Loucy (cell line): ENCODE results near the gene NET1.

Source experiments
- H2AFZ ChIP-seq: fragments of 200-600 bp; sonication (generic); 2 replicates; pipeline ENCODE4 v1.6.0; 2016; ENCODE audit warnings: antibody characterized with exemption, mild to moderate bottlenecking, low read length, moderate library complexity
- H3F3A ChIP-seq: fragments of 200-600 bp; 2 replicates; pipeline ENCODE4 v1.6.0; 2016; ENCODE audit warnings: antibody characterized with exemption, low read depth, mild to moderate bottlenecking
- H3K27me3 ChIP-seq: fragments of 200-600 bp; sonication (generic); 2 replicates; pipeline ENCODE4 v1.6.1; 2014; ENCODE audit warnings: low read length, mild to moderate bottlenecking; ENCODE audit not compliant: insufficient read depth, poor library complexity, severe bottlenecking
- H3K36me3 ChIP-seq: fragments of 200-600 bp; sonication (generic); 2 replicates; pipeline ENCODE4 v1.6.1; 2016; ENCODE audit warnings: low read length; ENCODE audit not compliant: insufficient read depth
- H3K4me1 ChIP-seq: fragments of 200-600 bp; sonication (generic); 2 replicates; pipeline ENCODE4 v1.5.1; 2014; ENCODE audit warnings: low read length, mild to moderate bottlenecking; ENCODE audit not compliant: insufficient read depth, poor library complexity, severe bottlenecking
- H3K4me2 ChIP-seq: fragments of 200-600 bp; sonication (generic); 2 replicates; pipeline ENCODE4 v1.6.0; 2014; ENCODE audit warnings: antibody characterized with exemption, low read length, low read depth, mild to moderate bottlenecking; ENCODE audit not compliant: poor library complexity, severe bottlenecking
- H3K4me3 ChIP-seq: fragments of 200-600 bp; sonication (generic); 2 replicates; pipeline ENCODE4 v1.5.1; 2014; ENCODE audit warnings: low read length, mild to moderate bottlenecking, mixed read lengths; ENCODE audit not compliant: poor library complexity, severe bottlenecking
- H3K79me2 ChIP-seq: fragments of 200-600 bp; sonication (generic); 2 replicates; pipeline ENCODE4 v1.6.1; 2014; ENCODE audit warnings: low read length; ENCODE audit not compliant: insufficient read depth
- H3K9ac ChIP-seq: fragments of 200-600 bp; sonication (generic); 2 replicates; pipeline ENCODE4 v1.6.0; 2014; ENCODE audit warnings: mild to moderate bottlenecking, low read depth, low read length, moderate library complexity; ENCODE audit not compliant: poor library complexity, severe bottlenecking
- H3K9me2 ChIP-seq: fragments of 200-600 bp; sonication (generic); replicated peaks from 2 replicates; pipeline ENCODE4 v1.6.1; 2016; ENCODE audit warnings: low read depth, low read length, mixed read lengths
- H3K9me3 ChIP-seq: fragments of 200-600 bp; sonication (generic); 2 replicates; pipeline ENCODE4 v1.6.1; 2014; ENCODE audit warnings: mild to moderate bottlenecking, antibody characterized with exemption, low read length, low read depth; ENCODE audit not compliant: insufficient read depth
- H4K20me1 ChIP-seq: fragments of 200-600 bp; sonication (generic); 2 replicates; pipeline ENCODE4 v1.6.0; 2014; ENCODE audit warnings: antibody characterized with exemption, low read length, mild to moderate bottlenecking; ENCODE audit not compliant: insufficient read depth, poor library complexity, severe bottlenecking
- CTCF ChIP-seq: fragments of 200-600 bp; sonication (generic); conservative IDR thresholded peaks from 2 replicates; pipeline ENCODE4 v1.5.1; 2014; ENCODE audit warnings: mild to moderate bottlenecking, antibody characterized with exemption, low read length
- EZH2phosphoT487 ChIP-seq: fragments of 200-600 bp; IDR thresholded peaks from 2 replicates; pipeline ENCODE4 v1.6.1; 2018; ENCODE audit warnings: antibody characterized with exemption, mild to moderate bottlenecking, moderate library complexity, borderline replicate concordance

NET1 gene

GRCh38 chr10:5476918-5477525 is 64.7 kb downstream of the NET1 start:
- TF ChIP-seq CTCF (no peak), EZH2phosphoT487 (no peak)
- H3K79me2 ChIP-seq: no peaks in the 10 kb centered on the region
- no peak overlapping the region for H3K4me2 ChIP-seq
- no peak overlapping the region for H2AFZ ChIP-seq
- no peaks in the 10 kb centered on the region for H3K27me3 ChIP-seq
- H3K4me1 ChIP-seq: peaks cover 5% of the 10 kb centered on the region
- no peaks in the 10 kb centered on the region for H4K20me1 ChIP-seq
- no peaks in the 10 kb centered on the region for H3K36me3 ChIP-seq
- no peaks in the 10 kb centered on the region for H3F3A ChIP-seq
- H3K9ac ChIP-seq: no peak overlapping the region
- H3K9me3 ChIP-seq: no peaks in the 10 kb centered on the region
- no peaks in the 10 kb centered on the region for H3K9me2 ChIP-seq
- no peak overlapping the region for H3K4me3 ChIP-seq

GRCh38 chr10:5477948-5478693 is 65.8 kb downstream of the NET1 start:
- H3K9me3 ChIP-seq: no peaks in the 10 kb centered on the region
- no peak overlapping the region for H3K9ac ChIP-seq
- no peak overlapping the region for H2AFZ ChIP-seq
- no peaks in the 10 kb centered on the region for H3K9me2 ChIP-seq
- no peaks in the 10 kb centered on the region for H3F3A ChIP-seq
- H3K36me3 ChIP-seq: no peaks in the 10 kb centered on the region
- H3K79me2 ChIP-seq: no peaks in the 10 kb centered on the region
- no peak overlapping the region for H3K4me2 ChIP-seq
- TF ChIP-seq CTCF (no peak), EZH2phosphoT487 (no peak)
- H4K20me1 ChIP-seq: no peaks in the 10 kb centered on the region
- H3K4me3 ChIP-seq: no peak overlapping the region
- H3K4me1 ChIP-seq: peaks cover 5% of the 10 kb centered on the region
- no peaks in the 10 kb centered on the region for H3K27me3 ChIP-seq

GRCh38 chr10:5478694-5479305 is 66.4 kb downstream of the NET1 start:
- Histone ChIP-seq H3K36me3 (no peaks in the 10 kb centered on the region), H3F3A (no peaks in the 10 kb centered on the region), H3K27me3 (no peaks in the 10 kb centered on the region), H3K4me1 (peaks cover 5% of the 10 kb centered on the region), H3K9me3 (no peaks in the 10 kb centered on the region), H3K4me2 (no peak overlapping the region), H3K79me2 (no peaks in the 10 kb centered on the region), H3K9ac (peak overlapping the region; percentile 2), H3K9me2 (no peaks in the 10 kb centered on the region), H4K20me1 (no peaks in the 10 kb centered on the region), H3K4me3 (no peak overlapping the region), H2AFZ (no peak overlapping the region)
- TF ChIP-seq CTCF (no peak), EZH2phosphoT487 (no peak)
